ENCODE results near the gene AGTPBP1. TPM values are rescaled to one million over a fixed set of nuclear protein-coding genes. Genes with fewer than 3 reads are reported as not detected.

AGTPBP1 gene
- total and polyA plus RNA-seq, 12 donors = 9.7 to 87.1 (median 51.4) TPM

DNA sequence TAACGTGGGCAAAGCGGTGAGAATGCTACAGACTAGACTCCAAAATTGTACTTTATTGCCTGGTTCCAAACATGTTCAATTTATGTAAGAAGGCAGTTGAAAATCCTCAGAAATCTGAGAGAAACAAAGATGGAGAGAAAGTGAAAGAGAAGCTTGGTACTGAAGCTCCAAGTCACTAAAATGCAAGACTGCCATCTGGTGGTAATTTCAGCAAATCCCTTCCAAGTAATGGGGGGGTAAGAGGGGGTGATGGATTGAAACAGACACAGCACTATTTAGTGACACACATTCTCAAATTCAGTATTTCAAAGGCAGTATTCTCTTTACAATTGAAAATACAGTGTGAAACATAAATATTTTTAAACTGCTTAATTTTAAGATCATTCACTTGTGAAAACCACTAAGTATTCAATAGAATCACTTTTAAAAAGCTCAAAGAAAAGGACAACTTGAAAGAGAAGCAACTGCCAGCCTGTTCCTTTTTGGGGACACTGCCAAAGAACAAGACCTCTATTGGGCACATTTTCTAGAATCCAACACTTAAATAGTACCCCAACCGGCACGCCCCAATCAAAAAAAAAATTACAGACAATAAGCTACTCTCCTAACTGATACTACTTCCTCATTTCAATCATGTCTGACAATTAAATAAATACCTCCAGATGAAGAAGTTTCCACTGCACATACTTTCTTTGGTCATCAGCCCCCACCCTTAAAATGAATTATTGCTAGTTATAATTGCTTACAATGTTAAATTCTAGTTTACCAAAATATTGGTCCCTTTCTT lies 131.5 kb downstream of the AGTPBP1 start:
- Histone ChIP-seq H3K27ac (peak overlapping the region in 3 of 10 donors; percentile 8 to 49 (median 48)), H3K27me3 (no peaks in the 10 kb centered on the region), H3K4me1 (peaks cover 0 to 12% (median 0%) of the 10 kb centered on the region in 9 donors), H3K9me3 (no peaks in the 10 kb centered on the region), H3K4me3 (peak overlapping the region in 4 of 10 donors; percentile 13 to 36 (median 26)), H3K36me3 (peaks cover 0 to 6% (median 0%) of the 10 kb centered on the region in 9 donors)
- intact Hi-C loops (cut with DNase I) = loop anchor here in 7 of 10 donors (2.0 to 10.0 kb wide), 5 partner anchors 103 to 1215 kb away; no protein-coding TSS in a partner anchor
- TF ChIP-seq, protein P1, sequence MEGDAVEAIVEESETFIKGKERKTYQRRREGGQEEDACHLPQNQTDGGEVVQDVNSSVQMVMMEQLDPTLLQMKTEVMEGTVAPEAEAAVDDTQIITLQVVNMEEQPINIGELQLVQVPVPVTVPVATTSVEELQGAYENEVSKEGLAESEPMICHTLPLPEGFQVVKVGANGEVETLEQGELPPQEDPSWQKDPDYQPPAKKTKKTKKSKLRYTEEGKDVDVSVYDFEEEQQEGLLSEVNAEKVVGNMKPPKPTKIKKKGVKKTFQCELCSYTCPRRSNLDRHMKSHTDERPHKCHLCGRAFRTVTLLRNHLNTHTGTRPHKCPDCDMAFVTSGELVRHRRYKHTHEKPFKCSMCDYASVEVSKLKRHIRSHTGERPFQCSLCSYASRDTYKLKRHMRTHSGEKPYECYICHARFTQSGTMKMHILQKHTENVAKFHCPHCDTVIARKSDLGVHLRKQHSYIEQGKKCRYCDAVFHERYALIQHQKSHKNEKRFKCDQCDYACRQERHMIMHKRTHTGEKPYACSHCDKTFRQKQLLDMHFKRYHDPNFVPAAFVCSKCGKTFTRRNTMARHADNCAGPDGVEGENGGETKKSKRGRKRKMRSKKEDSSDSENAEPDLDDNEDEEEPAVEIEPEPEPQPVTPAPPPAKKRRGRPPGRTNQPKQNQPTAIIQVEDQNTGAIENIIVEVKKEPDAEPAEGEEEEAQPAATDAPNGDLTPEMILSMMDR (IDR thresholded peaks at IDR 0.05) = peak; percentile 60 to 91 (median 81)
- 64 to 74% methylated on average over 4 of the region's 4 CpGs for WGBS, 2 donors
- DNase-seq (peak in 1 of 2 donors; percentile 57), ATAC-seq (peak in 7 of 8 donors; percentile 70 to 93 (median 79))

DNA sequence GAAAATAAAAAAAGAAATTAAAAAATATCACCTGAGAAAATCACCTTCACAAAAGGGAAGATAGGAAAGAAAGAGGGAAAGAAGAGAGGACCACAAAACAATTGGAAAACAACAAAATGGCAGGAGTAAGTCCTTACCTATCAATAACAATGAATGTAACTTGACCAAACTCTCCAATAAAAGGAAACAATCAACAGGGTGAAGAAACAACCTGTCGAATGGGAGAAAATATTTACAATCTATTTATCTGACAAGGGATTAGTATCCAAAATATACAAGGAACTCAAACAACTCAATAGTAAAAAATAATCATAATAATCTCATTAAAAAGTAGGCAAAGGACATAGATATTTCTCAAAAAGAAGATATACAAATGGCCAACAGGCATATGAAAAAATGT lies 135.8 kb downstream of the AGTPBP1 start:
- H3K9me3 ChIP-seq = peaks cover 0 to 8% (median 0%) of the 10 kb centered on the region in 11 donors
- TF ChIP-seq, protein P1 (IDR thresholded peaks at IDR 0.05) = no peak
- peaks cover 0 to 25% (median 0%) of the 10 kb centered on the region in 9 donors for H3K36me3 ChIP-seq
- ATAC-seq (no peak), DNase-seq (no peak)
- no peak overlapping the region for H3K27ac ChIP-seq
- H3K27me3 ChIP-seq = no peaks in the 10 kb centered on the region
- peaks cover 0 to 15% (median 5%) of the 10 kb centered on the region in 9 donors for H3K4me1 ChIP-seq
- intact Hi-C loops (cut with DNase I) = loop anchor here in 5 of 10 donors (5.0 to 10.0 kb wide), 6 partner anchors 101 to 1209 kb away; no protein-coding TSS in a partner anchor
- no peak overlapping the region for H3K4me3 ChIP-seq
- WGBS, 2 donors = 89 to 98% methylated on average over 1 of the region's 1 CpG

DNA sequence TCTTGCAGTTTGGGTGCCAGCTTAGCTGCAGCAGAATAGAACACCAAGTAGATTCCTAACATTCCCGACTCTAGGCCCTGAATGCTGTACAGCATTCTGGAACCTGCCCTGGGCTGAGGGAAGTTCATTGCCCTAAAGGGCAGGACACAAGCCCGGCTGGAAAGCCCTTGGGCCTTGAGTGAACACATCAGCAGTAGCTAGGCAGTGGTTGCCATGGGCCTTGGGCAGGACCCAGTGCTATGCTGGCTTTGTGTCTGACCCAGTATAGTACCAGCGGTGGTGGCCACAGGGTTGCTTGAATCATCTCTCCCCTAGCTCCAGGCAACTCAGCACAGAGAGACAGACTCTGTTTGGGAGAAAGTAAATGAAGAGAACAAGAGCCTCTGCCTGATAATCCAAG lies 137.8 kb downstream of the AGTPBP1 start:
- no peak for ATAC-seq
- no peaks in the 10 kb centered on the region for H3K27me3 ChIP-seq
- TF ChIP-seq, protein P1 (IDR thresholded peaks at IDR 0.05) = no peak
- peaks cover 0 to 25% (median 0%) of the 10 kb centered on the region in 9 donors for H3K36me3 ChIP-seq
- H3K9me3 ChIP-seq = peaks cover 0 to 8% (median 0%) of the 10 kb centered on the region in 11 donors
- H3K27ac ChIP-seq = no peak overlapping the region
- 79 to 91% methylated on average over 3 of the region's 3 CpGs for WGBS, 2 donors
- intact Hi-C loops (cut with DNase I) = loop anchor here in 4 of 10 donors (10.0 kb wide), 4 partner anchors 99 to 1199 kb away; no protein-coding TSS in a partner anchor
- H3K4me3 ChIP-seq = no peak overlapping the region
- peaks cover 0 to 17% (median 10%) of the 10 kb centered on the region in 9 donors for H3K4me1 ChIP-seq
- no peak for DNase-seq

DNA sequence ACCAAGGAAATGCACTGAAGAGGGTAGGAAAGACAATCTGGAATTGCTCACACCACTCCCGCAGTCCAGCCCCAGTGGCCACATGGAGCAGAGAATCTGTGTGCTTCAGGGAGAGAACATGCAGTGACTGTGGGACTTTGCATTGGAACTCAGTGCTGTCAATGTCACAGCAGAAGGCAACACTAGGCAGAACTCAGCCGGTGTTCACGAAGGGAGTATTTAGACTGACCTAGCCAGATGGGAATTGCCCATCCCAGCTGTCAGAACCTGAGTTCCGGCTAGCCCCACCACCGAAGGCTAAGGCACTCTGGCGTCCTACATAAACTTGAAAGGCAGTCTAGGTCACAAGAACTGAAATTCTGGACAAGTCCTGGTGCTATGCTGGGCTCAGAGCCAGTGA lies 139.0 kb downstream of the AGTPBP1 start:
- H3K9me3 ChIP-seq = peaks cover 0 to 8% (median 0%) of the 10 kb centered on the region in 11 donors
- peak in 3 of 8 donors; percentile 54 to 72 (median 56) for ATAC-seq
- intact Hi-C loops (cut with DNase I) = loop anchor here in 4 of 10 donors (10.0 kb wide), 4 partner anchors 98 to 1198 kb away; no protein-coding TSS in a partner anchor
- H3K4me1 ChIP-seq = peaks cover 0 to 17% (median 10%) of the 10 kb centered on the region in 9 donors
- TF ChIP-seq, protein P1 (IDR thresholded peaks at IDR 0.05) = no peak
- H3K4me3 ChIP-seq = no peak overlapping the region
- H3K27me3 ChIP-seq = no peaks in the 10 kb centered on the region
- 81 to 83% methylated on average over 6 of the region's 6 CpGs for WGBS, 2 donors
- DNase-seq = no peak
- no peak overlapping the region for H3K27ac ChIP-seq
- H3K36me3 ChIP-seq = peaks cover 0 to 25% (median 0%) of the 10 kb centered on the region in 9 donors
